Liver (tissue), 9 donors: ENCODE measurements around the gene OASL. TPM values are rescaled to one million over a fixed set of nuclear protein-coding genes. Genes with fewer than 3 reads are reported as not detected.
"Not testable (repeated sequence)": the region's sequence is repeated elsewhere in the genome, so short reads cannot be mapped to it uniquely, and the experiment has no call there.

Experiments
- DNase-seq: peaks from one replicate; pipeline ENCODE4 v3.0.0-alpha.2; 2017; ENCODE audit warnings: low spot score
- H3K27ac ChIP-seq, 2 donors: one replicate each; pipeline ENCODE4 v1.7.0; 2013; ENCODE audit warnings: inconsistent platforms in 2 of 2, low read length in 2 of 2, control low read depth in 1 of 2, low read depth in 1 of 2, mild to moderate bottlenecking in 1 of 2
- H3K27me3 ChIP-seq, 4 donors: one replicate each; pipeline versions ENCODE4 v1.6.1 to v1.7.0; 2013; ENCODE audit warnings: low read length in 3 of 4, inconsistent platforms in 1 of 4, mild to moderate bottlenecking in 1 of 4, moderate library complexity in 1 of 4; ENCODE audit not compliant: control insufficient read depth in 4 of 4, insufficient read depth in 4 of 4
- H3K36me3 ChIP-seq, 4 donors: one replicate each; pipeline versions ENCODE4 v1.6.1 to v1.7.0; 2013; ENCODE audit warnings: low read length in 3 of 4, mild to moderate bottlenecking in 3 of 4, low read depth in 1 of 4, moderate library complexity in 1 of 4; ENCODE audit not compliant: control insufficient read depth in 4 of 4, insufficient read depth in 3 of 4
- H3K4me1 ChIP-seq, 4 donors: one replicate each; pipeline versions ENCODE4 v1.6.1 to v1.7.0; 2013; ENCODE audit warnings: low read length in 3 of 4, mild to moderate bottlenecking in 3 of 4, moderate library complexity in 1 of 4; ENCODE audit not compliant: control insufficient read depth in 4 of 4, insufficient read depth in 4 of 4
- H3K4me3 ChIP-seq, 3 donors: one replicate each; pipeline versions ENCODE4 v1.6.1 to v1.7.0; 2013; ENCODE audit warnings: low read length in 3 of 3, control low read depth in 1 of 3, low read depth in 1 of 3, mild to moderate bottlenecking in 1 of 3
- H3K9ac ChIP-seq, 2 donors: one replicate each; pipeline ENCODE4 v1.7.0; 2013; ENCODE audit warnings: low read length in 2 of 2, mild to moderate bottlenecking in 2 of 2, moderate library complexity in 2 of 2, control low read depth in 1 of 2, low read depth in 1 of 2
- H3K9me3 ChIP-seq, 4 donors: one replicate each; pipeline versions ENCODE4 v1.6.1 to v1.7.0; 2013; ENCODE audit warnings: low read length in 3 of 4; ENCODE audit not compliant: control insufficient read depth in 4 of 4
- ATF3 ChIP-seq: IDR thresholded peaks from 2 replicates; pipeline ENCODE4 v1.6.1; 2016; ENCODE audit warnings: antibody characterized with exemption
- EGR1 ChIP-seq, 2 donors: IDR thresholded peaks; 2 replicates each; pipeline ENCODE4 v1.6.1; 2016 to 2018; ENCODE audit warnings: antibody characterized with exemption in 2 of 2, low read depth in 2 of 2
- FOXA1 ChIP-seq: IDR thresholded peaks from 2 replicates; pipeline ENCODE4 v1.6.1; 2016; ENCODE audit warnings: antibody characterized with exemption
- FOXA2 ChIP-seq: IDR thresholded peaks from 2 replicates; pipeline ENCODE4 v1.6.1; 2016; ENCODE audit warnings: antibody characterized with exemption
- GABPA ChIP-seq, 2 donors: IDR thresholded peaks in 1 of 2; conservative IDR thresholded peaks in 1 of 2; 2 replicates each; pipeline ENCODE4 v1.6.1; 2016; ENCODE audit warnings: antibody characterized with exemption in 2 of 2, mild to moderate bottlenecking in 1 of 2, moderate library complexity in 1 of 2
- HNF4A ChIP-seq, 2 donors: conservative IDR thresholded peaks; 2 replicates each; pipeline ENCODE4 v1.6.1; 2016; ENCODE audit warnings: antibody characterized with exemption in 2 of 2, mild to moderate bottlenecking in 2 of 2
- HNF4G ChIP-seq: IDR thresholded peaks from 2 replicates; pipeline ENCODE4 v1.6.1; 2016; ENCODE audit warnings: antibody characterized with exemption
- JUND ChIP-seq, 2 donors: IDR thresholded peaks; 2 replicates each; pipeline ENCODE4 v1.6.1; 2016; ENCODE audit warnings: antibody characterized with exemption in 2 of 2
- NR2F2 ChIP-seq: IDR thresholded peaks from 2 replicates; pipeline ENCODE4 v1.6.1; 2016; ENCODE audit warnings: antibody characterized with exemption
- RAD21 ChIP-seq, 2 donors: IDR thresholded peaks; 2 replicates each; pipeline ENCODE4 v1.6.1; 2016; ENCODE audit warnings: antibody characterized with exemption in 2 of 2, mild to moderate bottlenecking in 2 of 2
- RXRA ChIP-seq, 2 donors: IDR thresholded peaks; 2 replicates each; pipeline ENCODE4 v1.6.1; 2017 to 2018; ENCODE audit warnings: antibody characterized with exemption in 2 of 2, mild to moderate bottlenecking in 1 of 2
- SP1 ChIP-seq: IDR thresholded peaks from 2 replicates; pipeline ENCODE4 v1.6.1; 2018; ENCODE audit warnings: antibody characterized with exemption, mild to moderate bottlenecking
- TAF1 ChIP-seq: conservative IDR thresholded peaks from 2 replicates; pipeline ENCODE4 v1.6.1; 2016; ENCODE audit warnings: antibody characterized with exemption, mild to moderate bottlenecking
- YY1 ChIP-seq: IDR thresholded peaks from 2 replicates; pipeline ENCODE4 v1.6.1; 2016; ENCODE audit warnings: antibody characterized with exemption, mild to moderate bottlenecking
- WGBS: extraction: QIAGEN DNeasy Blood & Tissue Kit; methylation state at CpG from one replicate; pipeline ENCODE4 v1.1.7; 2013; 5-methylcytosine and 5-hydroxymethylcytosine counted together
- polyA plus RNA-seq, 2 donors: library from polyadenylated mRNA; stranded (reverse) in 1 of 2; unstranded in 1 of 2; fragments of 200-250 nt in 1 of 2; fragments of >200 nt in 1 of 2; fragmentation: Nextera tagmentation in 1 of 2; extraction: Ambion mirVana in 1 of 2; gene quantifications; one replicate each; pipeline versions ENCODE4 v1.2.1 to v1.2.3, GENCODE V29; 2013 to 2015
- total RNA-seq, 2 donors: library from RNA; depleted of rRNA; stranded (reverse); fragments of >200 nt; gene quantifications; one replicate each; pipeline ENCODE4 v1.2.3, GENCODE V29; 2014
- TF ChIP-seq, protein P1 (sequence below): IDR thresholded peaks from 2 replicates; pipeline ENCODE4 v1.6.1; 2016; ENCODE audit warnings: antibody characterized with exemption, mild to moderate bottlenecking
- TF ChIP-seq, protein P2 (sequence below): IDR thresholded peaks from 2 replicates; pipeline ENCODE4 v1.6.1; 2016; ENCODE audit warnings: antibody characterized with exemption
- TF ChIP-seq, protein P3 (sequence below): IDR thresholded peaks from 2 replicates; pipeline ENCODE4 v1.6.1; 2016; ENCODE audit warnings: antibody characterized with exemption
- donor health status: healthy.
- donor health status: healthy.
- donor health status: healthy.
- donor health status: healthy.
- donor health status: healthy.

Gene OASL
- total and polyA plus RNA-seq, 4 donors, result 0.89 to 4.5 (median 3.1) TPM

GRCh38 chr12:121079736-121080272, 40.8 kb upstream of the OASL start:
- no peak for TF ChIP-seq YY1
- TF ChIP-seq, protein P1, sequence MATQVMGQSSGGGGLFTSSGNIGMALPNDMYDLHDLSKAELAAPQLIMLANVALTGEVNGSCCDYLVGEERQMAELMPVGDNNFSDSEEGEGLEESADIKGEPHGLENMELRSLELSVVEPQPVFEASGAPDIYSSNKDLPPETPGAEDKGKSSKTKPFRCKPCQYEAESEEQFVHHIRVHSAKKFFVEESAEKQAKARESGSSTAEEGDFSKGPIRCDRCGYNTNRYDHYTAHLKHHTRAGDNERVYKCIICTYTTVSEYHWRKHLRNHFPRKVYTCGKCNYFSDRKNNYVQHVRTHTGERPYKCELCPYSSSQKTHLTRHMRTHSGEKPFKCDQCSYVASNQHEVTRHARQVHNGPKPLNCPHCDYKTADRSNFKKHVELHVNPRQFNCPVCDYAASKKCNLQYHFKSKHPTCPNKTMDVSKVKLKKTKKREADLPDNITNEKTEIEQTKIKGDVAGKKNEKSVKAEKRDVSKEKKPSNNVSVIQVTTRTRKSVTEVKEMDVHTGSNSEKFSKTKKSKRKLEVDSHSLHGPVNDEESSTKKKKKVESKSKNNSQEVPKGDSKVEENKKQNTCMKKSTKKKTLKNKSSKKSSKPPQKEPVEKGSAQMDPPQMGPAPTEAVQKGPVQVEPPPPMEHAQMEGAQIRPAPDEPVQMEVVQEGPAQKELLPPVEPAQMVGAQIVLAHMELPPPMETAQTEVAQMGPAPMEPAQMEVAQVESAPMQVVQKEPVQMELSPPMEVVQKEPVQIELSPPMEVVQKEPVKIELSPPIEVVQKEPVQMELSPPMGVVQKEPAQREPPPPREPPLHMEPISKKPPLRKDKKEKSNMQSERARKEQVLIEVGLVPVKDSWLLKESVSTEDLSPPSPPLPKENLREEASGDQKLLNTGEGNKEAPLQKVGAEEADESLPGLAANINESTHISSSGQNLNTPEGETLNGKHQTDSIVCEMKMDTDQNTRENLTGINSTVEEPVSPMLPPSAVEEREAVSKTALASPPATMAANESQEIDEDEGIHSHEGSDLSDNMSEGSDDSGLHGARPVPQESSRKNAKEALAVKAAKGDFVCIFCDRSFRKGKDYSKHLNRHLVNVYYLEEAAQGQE, result no peak
- no peak for TF ChIP-seq SP1
- no peak for TF ChIP-seq RXRA (IDR thresholded peaks at IDR 0.05)
- TF ChIP-seq EGR1 (IDR thresholded peaks at IDR 0.05; ENCODE audit: low read depth in 2 of 2), result no peak
- no peak for TF ChIP-seq FOXA1
- no peak for TF ChIP-seq RAD21 (IDR thresholded peaks at IDR 0.05)
- no peak for TF ChIP-seq NR2F2
- no peak for TF ChIP-seq TAF1
- no peak for TF ChIP-seq FOXA2
- TF ChIP-seq JUND (IDR thresholded peaks at IDR 0.05), result no peak
- TF ChIP-seq, protein P2, sequence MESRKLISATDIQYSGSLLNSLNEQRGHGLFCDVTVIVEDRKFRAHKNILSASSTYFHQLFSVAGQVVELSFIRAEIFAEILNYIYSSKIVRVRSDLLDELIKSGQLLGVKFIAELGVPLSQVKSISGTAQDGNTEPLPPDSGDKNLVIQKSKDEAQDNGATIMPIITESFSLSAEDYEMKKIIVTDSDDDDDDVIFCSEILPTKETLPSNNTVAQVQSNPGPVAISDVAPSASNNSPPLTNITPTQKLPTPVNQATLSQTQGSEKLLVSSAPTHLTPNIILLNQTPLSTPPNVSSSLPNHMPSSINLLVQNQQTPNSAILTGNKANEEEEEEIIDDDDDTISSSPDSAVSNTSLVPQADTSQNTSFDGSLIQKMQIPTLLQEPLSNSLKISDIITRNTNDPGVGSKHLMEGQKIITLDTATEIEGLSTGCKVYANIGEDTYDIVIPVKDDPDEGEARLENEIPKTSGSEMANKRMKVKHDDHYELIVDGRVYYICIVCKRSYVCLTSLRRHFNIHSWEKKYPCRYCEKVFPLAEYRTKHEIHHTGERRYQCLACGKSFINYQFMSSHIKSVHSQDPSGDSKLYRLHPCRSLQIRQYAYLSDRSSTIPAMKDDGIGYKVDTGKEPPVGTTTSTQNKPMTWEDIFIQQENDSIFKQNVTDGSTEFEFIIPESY, result no peak
- no peak for TF ChIP-seq ATF3
- TF ChIP-seq GABPA (IDR thresholded peaks at IDR 0.05 in 1 of 2, conservative IDR thresholded peaks at IDR 0.05 in 1 of 2), result no peak
- TF ChIP-seq, protein P3, sequence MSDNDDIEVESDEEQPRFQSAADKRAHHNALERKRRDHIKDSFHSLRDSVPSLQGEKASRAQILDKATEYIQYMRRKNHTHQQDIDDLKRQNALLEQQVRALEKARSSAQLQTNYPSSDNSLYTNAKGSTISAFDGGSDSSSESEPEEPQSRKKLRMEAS, result no peak
- no peak for TF ChIP-seq HNF4A (conservative IDR thresholded peaks at IDR 0.05)
- no peak for TF ChIP-seq HNF4G
- no peak overlapping the region for H3K27ac ChIP-seq
- H3K9me3 ChIP-seq, result no peaks in the 10 kb centered on the region
- 97% methylated on average over 13 of the region's 13 CpGs for WGBS
- H3K9ac ChIP-seq, result no peak overlapping the region
- no peaks in the 10 kb centered on the region for H3K36me3 ChIP-seq
- no peaks in the 10 kb centered on the region for H3K4me1 ChIP-seq
- H3K27me3 ChIP-seq, result no peaks in the 10 kb centered on the region
- H3K4me3 ChIP-seq, result no peak overlapping the region
- no peak for DNase-seq

DNA sequence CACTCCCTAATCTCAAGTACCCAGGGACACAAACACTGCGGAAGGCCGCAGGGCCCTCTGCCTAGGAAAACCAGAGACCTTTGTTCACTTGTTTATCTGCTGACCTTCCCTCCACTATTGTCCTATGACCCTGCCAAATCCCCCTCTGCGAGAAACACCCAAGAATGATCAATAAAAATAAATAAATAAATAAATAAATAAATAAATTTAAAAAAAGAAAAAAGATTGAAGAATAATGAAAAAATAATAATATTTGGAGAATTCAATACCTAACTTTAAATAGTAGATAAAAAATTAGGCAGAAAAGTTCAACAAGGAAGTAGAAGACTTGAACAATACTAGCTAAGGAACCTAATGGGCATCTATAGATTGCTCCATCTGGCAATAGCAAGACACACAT, 38.4 kb upstream of the OASL start:
- not testable (repeated sequence) for H3K4me1 ChIP-seq, H3K9me3 ChIP-seq, H3K36me3 ChIP-seq, H3K27ac ChIP-seq, H3K9ac ChIP-seq, H3K27me3 ChIP-seq, DNase-seq, H3K4me3 ChIP-seq
- WGBS, result 82% methylated on average over 1 of the region's 3 CpGs

- H3K27me3 ChIP-seq, H3K4me1 ChIP-seq, H3K9me3 ChIP-seq, H3K27ac ChIP-seq, H3K36me3 ChIP-seq, DNase-seq, H3K4me3 ChIP-seq, H3K9ac ChIP-seq: not testable (repeated sequence)
- 93% methylated on average over 31 of the region's 33 CpGs for WGBS
These were observed 36.9 kb upstream of the OASL start for GRCh38 chr12:121075911-121076310.
